Loucy (cell line): ENCODE measurements around the gene CCDC91.

Experiments
- CTCF ChIP-seq: fragments of 200-600 bp; sonication (generic); conservative IDR thresholded peaks from 2 replicates; pipeline ENCODE4 v1.5.1; 2014; ENCODE audit warnings: mild to moderate bottlenecking, antibody characterized with exemption, low read length
- EZH2phosphoT487 ChIP-seq: fragments of 200-600 bp; IDR thresholded peaks from 2 replicates; pipeline ENCODE4 v1.6.1; 2018; ENCODE audit warnings: antibody characterized with exemption, mild to moderate bottlenecking, moderate library complexity, borderline replicate concordance

GRCh38 chr12:28184375-28184774, 5.9 kb upstream of the CCDC91 start:
- TF ChIP-seq CTCF (no peak), EZH2phosphoT487 (no peak)
